ENCODE measurements around the gene STAT1.
A peak's percentile ranks its signal among the peaks of the same experiment; 100 is the strongest.

Gene STAT1

DNA sequence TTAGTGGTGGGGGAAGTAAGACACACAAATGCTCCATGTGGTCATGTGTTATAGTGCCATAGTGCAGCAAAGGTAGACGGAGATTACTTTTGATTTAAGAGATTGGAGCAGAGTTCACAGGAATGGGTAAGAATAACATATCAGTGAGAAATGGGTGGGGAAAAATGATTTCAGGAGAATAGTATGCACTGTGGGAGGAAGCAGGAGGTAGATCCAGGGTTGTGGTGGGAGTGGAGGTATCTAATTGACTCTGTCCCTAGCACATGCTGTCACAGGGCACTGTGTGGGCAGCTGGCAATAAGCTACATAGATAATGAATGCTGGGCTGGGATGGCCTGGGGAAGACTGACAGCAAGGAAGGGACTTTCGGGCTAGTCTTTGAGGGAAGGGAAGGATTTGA lies 65.3 kb downstream of the STAT1 start:
- DNase-seq (ENCODE audit: low spot score) = no peak
- TF ChIP-seq, protein P1, sequence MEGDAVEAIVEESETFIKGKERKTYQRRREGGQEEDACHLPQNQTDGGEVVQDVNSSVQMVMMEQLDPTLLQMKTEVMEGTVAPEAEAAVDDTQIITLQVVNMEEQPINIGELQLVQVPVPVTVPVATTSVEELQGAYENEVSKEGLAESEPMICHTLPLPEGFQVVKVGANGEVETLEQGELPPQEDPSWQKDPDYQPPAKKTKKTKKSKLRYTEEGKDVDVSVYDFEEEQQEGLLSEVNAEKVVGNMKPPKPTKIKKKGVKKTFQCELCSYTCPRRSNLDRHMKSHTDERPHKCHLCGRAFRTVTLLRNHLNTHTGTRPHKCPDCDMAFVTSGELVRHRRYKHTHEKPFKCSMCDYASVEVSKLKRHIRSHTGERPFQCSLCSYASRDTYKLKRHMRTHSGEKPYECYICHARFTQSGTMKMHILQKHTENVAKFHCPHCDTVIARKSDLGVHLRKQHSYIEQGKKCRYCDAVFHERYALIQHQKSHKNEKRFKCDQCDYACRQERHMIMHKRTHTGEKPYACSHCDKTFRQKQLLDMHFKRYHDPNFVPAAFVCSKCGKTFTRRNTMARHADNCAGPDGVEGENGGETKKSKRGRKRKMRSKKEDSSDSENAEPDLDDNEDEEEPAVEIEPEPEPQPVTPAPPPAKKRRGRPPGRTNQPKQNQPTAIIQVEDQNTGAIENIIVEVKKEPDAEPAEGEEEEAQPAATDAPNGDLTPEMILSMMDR (IDR thresholded peaks at IDR 0.05) = no peak
- Histone ChIP-seq H3K4me3 (no peak overlapping the region), H3K27ac (peak overlapping the region in 1 of 2 donors; percentile 73)

- Histone ChIP-seq H3K4me3 (peak overlapping the region; percentile 23), H3K27ac (peak overlapping the region in 1 of 2 donors; percentile 74)
- no peak for DNase-seq (ENCODE audit: low spot score)
- TF ChIP-seq, protein P1 (IDR thresholded peaks at IDR 0.05) = no peak
These were observed 66.2 kb downstream of the STAT1 start for GRCh38 chr2:190947711-190948251.

DNA sequence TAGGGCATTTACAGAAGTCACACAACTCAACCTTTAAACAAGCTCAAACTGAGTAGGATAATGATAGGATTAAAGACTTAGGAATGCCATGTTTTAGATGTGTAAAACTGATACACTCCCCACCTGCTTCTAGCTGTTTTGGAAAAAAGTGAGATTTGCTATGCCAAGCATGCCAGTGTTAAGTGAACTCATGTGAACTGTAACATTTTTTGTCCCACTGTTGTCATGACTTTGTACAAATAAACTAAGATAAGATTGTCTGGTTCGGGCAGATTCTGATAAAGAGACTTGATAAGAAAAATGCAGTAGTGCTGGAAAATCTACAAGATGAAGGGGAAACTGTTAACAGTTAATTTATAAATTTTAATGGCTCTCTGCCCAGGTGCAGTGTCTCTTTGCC lies 66.8 kb downstream of the STAT1 start:
- TF ChIP-seq, protein P1 (IDR thresholded peaks at IDR 0.05) = no peak
- DNase-seq (ENCODE audit: low spot score) = no peak
- H3K27ac ChIP-seq = peak overlapping the region in 1 of 2 donors; percentile 74
- peak overlapping the region; percentile 23 for H3K4me3 ChIP-seq

DNA sequence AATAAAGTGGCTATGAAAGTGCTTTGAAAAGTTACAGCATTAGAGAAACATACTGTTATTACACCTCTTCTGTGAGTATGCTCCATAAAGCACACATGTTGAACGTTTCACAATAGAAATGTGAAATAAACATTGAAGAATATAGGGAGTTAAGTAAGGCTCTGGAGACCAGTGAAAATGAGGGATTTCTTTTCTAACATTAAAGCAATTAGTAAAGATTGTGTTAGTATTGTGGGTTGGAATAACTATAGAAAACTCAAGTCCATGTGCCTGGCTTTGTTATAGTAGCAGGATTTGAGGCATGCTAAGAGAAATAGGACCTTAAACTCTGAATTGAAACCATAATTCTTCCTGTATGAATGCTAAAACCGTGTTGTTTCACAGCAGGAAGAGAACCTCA lies 70.3 kb downstream of the STAT1 start:
- Histone ChIP-seq H3K4me3 (no peak overlapping the region), H3K27ac (no peak overlapping the region)
- no peak for DNase-seq (ENCODE audit: low spot score)
- TF ChIP-seq, protein P1 (IDR thresholded peaks at IDR 0.05) = no peak

GRCh38 chr2:190942697-190943096 lies 71.3 kb downstream of the STAT1 start:
- no peak overlapping the region for H3K27ac ChIP-seq
- no peak for DNase-seq (ENCODE audit: low spot score)
- no peak overlapping the region for H3K4me3 ChIP-seq
- TF ChIP-seq, protein P1 (IDR thresholded peaks at IDR 0.05) = no peak

GRCh38 chr2:190941571-190941970 lies 72.4 kb downstream of the STAT1 start:
- H3K4me3 ChIP-seq = no peak overlapping the region
- H3K27ac ChIP-seq = no peak overlapping the region
- TF ChIP-seq, protein P1 (IDR thresholded peaks at IDR 0.05) = no peak
- DNase-seq (ENCODE audit: low spot score) = no peak

DNA sequence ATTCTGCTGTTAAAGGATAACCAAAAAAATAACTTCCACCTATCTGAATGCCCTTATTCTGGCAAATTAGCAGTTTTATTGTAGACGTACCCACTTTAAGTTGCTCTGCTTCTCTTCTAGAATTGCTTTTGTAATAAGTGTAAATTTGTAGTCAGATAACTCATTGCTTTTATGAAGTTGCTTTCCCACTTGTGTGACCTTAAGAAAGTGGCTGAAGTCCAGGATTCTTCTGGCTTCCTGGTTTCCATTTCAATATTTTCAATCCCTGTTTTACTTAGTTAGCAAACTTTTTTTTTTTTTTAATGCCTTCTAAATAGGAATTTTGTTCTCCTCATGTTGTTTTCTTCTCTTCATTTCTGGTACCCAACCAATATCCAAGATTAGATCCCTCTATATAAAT lies 73.5 kb downstream of the STAT1 start:
- DNase-seq (ENCODE audit: low spot score) = no peak
- TF ChIP-seq, protein P1 (IDR thresholded peaks at IDR 0.05) = no peak
- H3K4me3 ChIP-seq = no peak overlapping the region
- H3K27ac ChIP-seq = no peak overlapping the region
